ENCODE results near the gene NKX3-2. TPM values are rescaled to one million over a fixed set of nuclear protein-coding genes. Genes with fewer than 3 reads are reported as not detected.

Gene NKX3-2
- total RNA-seq, 1 experiment from 2014 or later: 0.12 TPM

- no peak for DNase-seq (ENCODE audit: extremely low read depth, low read depth)
These were observed 9.8 kb downstream of the NKX3-2 start for GRCh38 chr4:13534344-13535063.

GRCh38 chr4:13533670-13534343, 10.5 kb downstream of the NKX3-2 start:
- no peak for DNase-seq (ENCODE audit: extremely low read depth, low read depth)

GRCh38 chr4:13531625-13531998, 12.7 kb downstream of the NKX3-2 start:
- no peak for DNase-seq (ENCODE audit: extremely low read depth, low read depth)

DNA sequence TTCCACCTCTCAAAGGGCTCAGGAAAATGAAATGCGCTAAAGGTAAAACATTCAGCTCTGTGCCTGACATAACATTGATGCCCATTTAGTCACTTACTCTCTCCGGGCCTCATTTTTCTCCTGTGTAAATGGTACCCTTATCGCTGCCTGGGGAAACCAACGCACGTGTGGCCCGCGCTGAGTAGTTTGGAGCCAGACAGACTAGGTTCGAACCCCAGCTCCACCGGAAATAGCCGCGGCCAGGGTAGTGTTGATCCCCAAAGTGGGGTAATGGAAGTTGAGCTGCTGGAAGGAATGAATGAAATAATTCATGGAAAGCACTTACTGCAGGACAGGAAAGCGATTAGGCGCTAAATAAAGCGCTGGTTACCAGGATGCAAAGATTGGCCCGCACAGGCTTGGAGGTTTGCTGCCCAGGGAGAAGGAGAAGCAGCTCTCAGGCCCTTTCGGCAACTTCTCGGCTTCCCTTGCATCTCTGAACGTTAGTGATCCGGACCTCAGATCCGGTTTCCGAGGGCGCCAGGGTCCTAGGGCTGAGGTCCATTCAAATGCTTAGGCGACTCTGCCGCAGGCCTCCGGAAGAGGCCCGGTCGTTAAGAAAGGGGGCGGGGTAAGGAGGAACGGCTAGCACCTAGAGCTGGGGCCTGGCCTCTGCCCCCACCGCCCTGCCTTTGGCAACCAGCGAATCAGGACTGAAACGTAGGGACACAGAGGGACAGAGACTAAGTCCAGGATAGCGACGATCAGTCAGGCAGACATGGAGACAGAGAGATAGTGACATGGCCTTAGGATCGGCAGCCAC, 13.3 kb downstream of the NKX3-2 start:
- DNase-seq (ENCODE audit: extremely low read depth, low read depth): no peak

DNA sequence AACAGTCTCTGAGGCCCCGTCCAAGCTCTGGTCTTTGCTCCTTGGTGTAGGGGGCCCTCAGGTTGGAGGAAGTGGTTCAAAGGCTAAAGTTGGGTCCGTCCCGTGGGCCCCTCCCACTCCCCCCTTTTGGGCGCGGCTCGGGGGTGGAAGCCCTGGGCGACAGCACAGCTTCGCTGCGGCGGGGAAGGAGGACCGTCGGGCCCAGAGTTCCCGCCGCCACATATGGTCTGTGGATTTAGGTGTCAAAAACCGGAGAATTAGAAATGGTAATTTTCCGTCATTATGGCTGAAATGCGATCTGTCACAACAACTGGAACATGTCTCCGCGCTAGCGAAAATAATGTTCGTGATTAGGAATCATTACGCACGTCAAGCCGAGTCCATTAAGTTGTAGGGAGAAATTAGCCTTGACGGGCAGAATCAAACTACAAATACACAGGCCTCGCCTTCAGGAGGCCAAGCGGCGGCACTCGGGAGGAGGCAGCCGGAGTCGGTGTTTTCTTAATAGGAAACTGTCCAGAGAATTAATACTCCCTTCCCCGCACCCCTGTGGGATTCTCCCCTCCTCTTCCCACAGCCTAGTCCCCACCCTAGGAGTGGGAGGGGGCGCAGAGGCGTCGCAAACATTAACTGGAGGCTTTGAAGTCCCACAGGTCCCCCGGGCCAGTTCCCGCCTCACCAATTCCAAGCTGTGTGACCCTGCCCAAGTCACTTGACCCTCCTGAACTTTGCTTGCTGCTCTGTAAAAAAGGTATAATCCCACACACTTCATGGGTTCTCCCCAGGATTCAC, 15.0 kb downstream of the NKX3-2 start:
- DNase-seq (ENCODE audit: extremely low read depth, low read depth): no peak

GRCh38 chr4:13528821-13529127, 15.5 kb downstream of the NKX3-2 start:
- DNase-seq (ENCODE audit: extremely low read depth, low read depth): no peak

DNA sequence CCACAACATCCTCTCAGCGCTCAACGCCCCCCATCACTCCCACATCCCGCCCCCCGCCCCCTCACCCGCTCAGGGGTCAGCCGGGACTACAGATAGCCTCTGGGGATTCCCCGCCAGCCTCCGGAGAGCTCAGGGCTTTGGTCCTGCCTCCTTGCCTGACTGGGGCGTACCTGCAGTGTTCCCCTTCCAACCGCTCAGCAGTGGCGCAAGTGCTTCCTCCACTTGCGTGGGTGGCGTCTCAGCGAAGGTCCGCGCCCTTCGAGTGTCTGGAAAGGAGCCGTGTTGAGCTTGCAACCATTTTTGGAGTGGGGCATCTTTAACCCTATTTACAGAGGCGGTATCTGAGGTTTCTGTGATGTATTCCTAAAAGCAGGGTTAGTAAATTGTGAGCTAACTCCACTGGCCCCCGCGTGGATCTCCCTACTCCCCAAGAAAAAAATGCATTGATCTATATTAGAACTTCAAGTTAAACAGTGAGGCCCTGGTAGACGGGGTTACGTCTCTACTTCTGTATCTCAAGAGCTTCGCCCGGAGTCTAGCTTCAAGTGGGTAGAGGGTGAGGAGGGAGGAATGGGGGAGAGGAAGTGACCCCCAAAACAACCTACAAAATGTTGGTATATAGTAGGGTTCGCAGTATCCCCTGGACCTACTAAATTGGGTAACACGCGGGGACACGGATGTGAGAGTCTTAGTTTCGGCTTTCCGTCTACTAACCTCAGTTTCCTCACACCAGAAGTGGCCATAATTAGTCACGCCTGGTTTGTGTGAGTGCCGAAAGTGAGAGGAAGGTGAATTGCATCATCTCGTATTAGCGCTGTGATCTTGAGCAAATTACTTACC, 16.1 kb downstream of the NKX3-2 start:
- DNase-seq (ENCODE audit: extremely low read depth, low read depth): no peak

GRCh38 chr4:13527192-13527980, 16.9 kb downstream of the NKX3-2 start:
- no peak for DNase-seq (ENCODE audit: extremely low read depth, low read depth)

DNA sequence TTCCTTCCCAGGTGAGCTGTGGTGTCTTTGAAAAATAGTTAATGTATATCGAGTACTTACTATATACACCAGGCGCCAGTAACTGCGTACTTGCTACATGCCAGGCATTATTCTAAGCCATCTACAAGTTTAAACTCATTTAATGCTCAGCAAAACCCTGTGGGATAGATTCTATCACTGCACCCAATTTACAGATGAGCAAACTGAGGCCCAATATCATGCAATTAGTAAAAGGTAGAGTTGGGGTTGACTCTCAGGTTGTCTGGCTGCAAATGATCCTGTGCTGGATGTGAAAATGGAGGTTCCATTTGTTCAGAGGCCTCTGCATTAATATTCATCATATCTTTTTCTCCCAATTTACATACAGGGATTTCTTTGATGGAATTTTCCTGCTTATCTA, 17.6 kb downstream of the NKX3-2 start:
- DNase-seq (ENCODE audit: extremely low read depth, low read depth): no peak

GRCh38 chr4:13525606-13526281, 18.6 kb downstream of the NKX3-2 start:
- no peak for DNase-seq (ENCODE audit: extremely low read depth, low read depth)

DNA sequence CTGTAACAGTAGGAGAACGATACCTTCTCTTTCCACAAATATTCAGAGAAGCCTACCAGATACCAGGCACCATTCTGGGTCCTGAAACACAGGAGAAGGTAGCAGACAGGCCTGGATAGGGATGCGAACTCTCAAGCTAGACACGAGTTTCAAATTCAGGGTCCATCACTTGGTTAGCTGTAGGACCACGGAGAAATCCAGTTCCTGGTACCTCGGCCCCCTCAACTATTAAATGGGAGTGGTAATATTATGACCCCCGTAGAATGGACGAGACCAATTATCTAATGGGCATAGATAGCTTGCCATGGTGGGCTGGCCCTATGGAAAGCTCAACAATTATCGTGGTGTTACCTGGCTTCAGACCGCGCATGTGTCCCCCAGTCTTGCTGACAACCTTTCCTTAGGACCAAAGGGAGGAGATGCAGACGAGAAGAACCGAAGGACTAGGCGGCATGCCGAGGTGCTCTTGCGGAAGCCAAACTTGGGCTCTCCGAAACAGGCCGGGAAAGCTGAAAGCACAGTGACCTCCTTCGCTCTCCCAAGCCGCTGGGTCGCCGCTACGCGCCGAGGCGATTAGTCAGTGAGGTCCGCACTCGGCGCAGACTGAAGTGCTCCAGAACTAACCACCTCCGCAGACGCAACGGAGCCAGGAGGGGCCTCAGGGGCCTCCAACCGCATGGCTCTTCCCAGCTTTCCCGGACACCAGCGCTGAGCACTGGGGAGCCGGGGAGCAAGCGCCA, 19.6 kb downstream of the NKX3-2 start:
- DNase-seq (ENCODE audit: extremely low read depth, low read depth): no peak

DNA sequence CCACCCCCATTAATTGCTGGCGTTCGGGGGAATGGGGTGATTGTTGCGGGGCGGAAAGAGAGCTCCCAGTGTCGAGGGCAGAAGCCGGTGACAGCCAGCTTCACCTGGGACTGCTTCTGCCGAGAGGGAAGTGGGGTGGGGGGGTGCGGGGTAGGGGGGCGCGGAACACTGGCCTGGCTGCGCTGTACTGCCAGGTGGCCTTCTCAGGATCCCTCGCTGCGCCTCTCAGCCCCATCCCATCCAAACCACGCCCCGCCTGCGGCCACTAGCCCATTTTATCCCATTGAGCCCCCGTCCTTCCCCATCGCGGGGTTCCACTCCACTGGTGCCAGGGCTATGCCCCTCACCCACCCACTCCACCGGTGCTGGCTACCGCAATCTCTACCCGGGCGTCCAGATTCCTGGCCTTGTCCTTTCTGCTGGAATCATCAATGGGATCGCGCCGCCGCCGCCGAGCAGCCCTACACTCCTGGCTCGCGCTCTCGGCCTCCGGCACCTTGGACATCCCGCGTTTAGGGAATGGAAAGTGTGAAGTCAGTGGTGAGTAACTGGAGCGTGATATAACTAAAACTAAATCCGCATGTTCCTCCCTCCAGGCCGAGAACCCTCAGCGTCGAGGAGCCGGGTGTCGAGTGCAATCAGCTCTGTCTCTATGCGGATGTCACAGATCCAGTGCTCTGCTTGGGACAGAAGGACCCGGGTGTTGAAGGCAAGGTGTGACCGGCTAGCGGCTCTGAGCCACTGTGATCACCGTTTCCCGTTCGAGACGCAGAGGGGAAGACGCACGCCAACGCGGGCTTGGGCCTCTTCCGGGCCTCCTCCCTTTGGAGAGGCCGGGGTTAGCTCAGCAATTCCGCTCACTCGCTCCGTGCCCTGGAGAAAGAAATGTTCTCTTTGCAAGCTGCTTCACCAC, 20.5 kb downstream of the NKX3-2 start:
- no peak for DNase-seq (ENCODE audit: extremely low read depth, low read depth)

- no peak for DNase-seq (ENCODE audit: extremely low read depth, low read depth)
These were observed 21.2 kb downstream of the NKX3-2 start for GRCh38 chr4:13523105-13523477.

DNA sequence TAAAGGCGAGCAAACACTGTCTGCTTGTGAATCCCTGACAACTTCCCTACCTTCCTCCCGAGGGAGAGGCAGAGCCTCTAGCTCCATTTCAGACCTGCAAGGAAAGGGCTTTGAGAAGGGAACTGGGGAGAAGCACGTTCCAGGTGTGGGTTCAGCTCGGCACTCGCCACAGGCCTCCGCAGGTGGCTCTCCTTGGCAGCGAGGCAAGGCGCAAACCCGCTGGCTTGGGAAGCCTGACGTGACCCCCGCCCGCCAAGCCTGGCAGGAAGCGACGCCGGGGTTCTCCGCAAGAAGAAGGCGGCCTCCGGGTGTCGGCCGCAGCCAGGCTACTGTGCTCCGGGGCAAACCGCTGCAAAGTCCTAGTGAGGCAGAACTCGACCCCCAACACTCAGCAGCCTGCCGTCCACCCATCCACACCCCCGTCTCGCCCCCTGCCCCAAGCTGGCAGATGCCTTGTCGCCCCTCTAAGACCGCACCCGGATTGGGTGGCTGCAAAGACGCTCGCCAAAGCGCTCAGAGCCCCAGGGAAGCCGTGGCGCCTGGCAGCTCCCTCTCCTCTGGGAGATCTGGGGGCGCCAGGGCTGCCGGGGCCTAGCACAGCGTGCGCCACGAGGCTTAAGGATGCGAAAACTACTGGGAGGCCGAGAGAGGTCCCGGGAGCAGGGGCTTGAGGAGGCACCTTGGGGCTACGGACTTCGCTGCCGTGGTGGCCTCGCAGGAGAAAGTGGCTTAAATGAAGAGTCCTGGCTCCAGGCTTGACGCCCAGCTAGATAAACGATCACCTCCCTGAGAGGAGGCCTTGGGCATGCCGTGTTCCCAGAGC, 21.8 kb downstream of the NKX3-2 start:
- DNase-seq (ENCODE audit: extremely low read depth, low read depth): no peak

DNA sequence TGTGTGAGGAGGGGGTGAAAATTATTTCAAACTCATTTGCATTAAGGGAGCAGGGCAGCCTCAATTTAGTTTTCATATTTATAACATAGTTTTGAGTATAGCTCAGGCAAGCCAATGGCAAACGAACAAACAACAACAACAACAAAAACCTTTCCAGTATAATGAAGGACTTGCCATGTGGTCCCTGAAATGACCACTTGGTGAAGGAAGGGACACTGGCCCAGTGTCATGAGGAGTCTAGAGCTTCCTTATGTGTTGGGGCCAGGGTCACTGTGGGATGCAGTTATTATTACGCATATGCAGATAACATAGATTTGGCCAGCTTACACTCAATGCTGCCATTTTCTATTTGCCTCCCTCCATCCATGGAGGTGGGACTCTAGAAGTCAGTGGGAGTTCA, 23.3 kb downstream of the NKX3-2 start:
- no peak for DNase-seq (ENCODE audit: extremely low read depth, low read depth)

- no peak for DNase-seq (ENCODE audit: extremely low read depth, low read depth)
These were observed 27.9 kb downstream of the NKX3-2 start for GRCh38 chr4:13516315-13516860.

Data from NCI-H460 (cell line).